B cell (primary cell): Measurements from ENCODE around the gene FCER2. TPM values are rescaled to one million over a fixed set of nuclear protein-coding genes. Genes with fewer than 3 reads are reported as not detected.
A peak's percentile ranks its signal among the peaks of the same experiment; 100 is the strongest.

Experiments
- ATAC-seq: fragments of 200-7000 bp; cut with Tn5 transposase; one replicate; pipeline ENCODE4 v1.10.0; 2021; ENCODE audit warnings: low read depth, mild to moderate bottlenecking, moderate number of reproducible peaks, moderate library complexity
- CTCF ChIA-PET: fragments of 350-600 bp; sonication (Branson Sonifier 250); formaldehyde crosslinking; loops from one replicate; lab custom pipeline; 2021; ENCODE audit warnings: antibody characterized with exemption, inconsistent platforms; lab: Charles Lee
- POLR2A ChIA-PET: fragments of 350-600 bp; sonication (Branson Sonifier 250); formaldehyde crosslinking; loops from one replicate; lab custom pipeline; 2021; ENCODE audit warnings: antibody characterized with exemption; lab: Charles Lee
- DNase-seq: peaks from one replicate; pipeline ENCODE4 v3.0.0; 2013
- H2AFZ ChIP-seq: 2 replicates; pipeline ENCODE4 v1.6.1; 2012; ENCODE audit warnings: mild to moderate bottlenecking, low read depth, low read length; ENCODE audit not compliant: insufficient read depth, poor library complexity, severe bottlenecking
- H3K27ac ChIP-seq, 2 donors: 1 replicate in 1 of 2; 2 replicates in 1 of 2; pipeline ENCODE4 v1.5.1; 2012 to 2013; ENCODE audit warnings: low read length in 2 of 2, mild to moderate bottlenecking in 2 of 2, moderate library complexity in 1 of 2
- H3K27me3 ChIP-seq, 4 experiments: fragments of 200-600 bp in 1 of 4; sonication (generic) in 1 of 4; replicated peaks in 1 of 4; 1 replicate in 2 of 4; 2 replicates in 2 of 4; pipeline versions ENCODE4 v1.6.1 to v1.7.0; 2013 to 2016; ENCODE audit warnings: low read length in 3 of 4, mild to moderate bottlenecking in 2 of 4, mixed read lengths in 1 of 4, moderate library complexity in 1 of 4; ENCODE audit not compliant: insufficient read depth in 4 of 4, control insufficient read depth in 3 of 4; ENCODE audit errors: control extremely low read depth in 1 of 4
- H3K36me3 ChIP-seq, 2 experiments: replicated peaks in 1 of 2; 1 replicate in 1 of 2; 2 replicates in 1 of 2; pipeline versions ENCODE4 v1.6.1 to v1.7.1; 2013; ENCODE audit warnings: low read length in 1 of 2; ENCODE audit not compliant: insufficient read depth in 2 of 2, control insufficient read depth in 1 of 2; ENCODE audit errors: control extremely low read depth in 1 of 2, extremely low read depth in 1 of 2
- H3K4me1 ChIP-seq, 2 donors: fragments of 200-600 bp in 1 of 2; sonication (generic) in 1 of 2; 1 replicate in 1 of 2; 2 replicates in 1 of 2; pipeline versions ENCODE4 v1.5.1 to v1.6.1; 2013 to 2017; ENCODE audit warnings: low read length in 2 of 2; ENCODE audit not compliant: control insufficient read depth in 2 of 2, insufficient read depth in 2 of 2
- H3K4me2 ChIP-seq: replicated peaks from 2 replicates; pipeline ENCODE3; 2012; ENCODE audit warnings: mild to moderate bottlenecking, low read depth, low read length; ENCODE audit not compliant: poor library complexity, severe bottlenecking
- H3K4me3 ChIP-seq, 5 experiments: fragments of 200-600 bp in 1 of 5; sonication (generic) in 1 of 5; 1 replicate in 3 of 5; 2 replicates in 2 of 5; pipeline versions ENCODE4 v1.5.1 to v1.7.0; 2011 to 2016; ENCODE audit warnings: low read length in 4 of 5, mild to moderate bottlenecking in 4 of 5, low read depth in 2 of 5, control low read depth in 1 of 5, moderate library complexity in 1 of 5; ENCODE audit not compliant: insufficient read depth in 1 of 5; ENCODE audit errors: control extremely low read depth in 1 of 5, extremely low read depth in 1 of 5
- H3K79me2 ChIP-seq: fragments of 200-600 bp; sonication (generic); one replicate; pipeline ENCODE4 v1.6.0; 2016; ENCODE audit warnings: low read length; ENCODE audit not compliant: control insufficient read depth, insufficient read depth
- H3K9ac ChIP-seq: fragments of 200-600 bp; sonication (generic); 2 replicates; pipeline ENCODE4 v1.6.1; 2017; ENCODE audit warnings: mild to moderate bottlenecking, low read length, moderate library complexity
- H3K9me3 ChIP-seq, 3 donors: one replicate each; pipeline versions ENCODE4 v1.6.1 to v1.7.1; 2013; ENCODE audit warnings: low read length in 2 of 3; ENCODE audit not compliant: control insufficient read depth in 2 of 3, insufficient read depth in 1 of 3; ENCODE audit errors: control extremely low read depth in 1 of 3
- H4K20me1 ChIP-seq: 2 replicates; pipeline ENCODE4 v1.6.0; 2012; ENCODE audit warnings: mild to moderate bottlenecking, low read length; ENCODE audit not compliant: insufficient read depth, control insufficient read depth, poor library complexity, severe bottlenecking
- H3K27ac Mint-ChIP-seq: one replicate; pipeline ENCODE4 v1.8.0; 2021; ENCODE audit warnings: mixed read lengths
- H3K27me3 Mint-ChIP-seq: one replicate; pipeline ENCODE4 v1.8.0; 2021; ENCODE audit warnings: mixed read lengths
- H3K4me1 Mint-ChIP-seq: one replicate; pipeline ENCODE4 v1.8.0; 2021; ENCODE audit warnings: mixed read lengths
- H3K4me3 Mint-ChIP-seq: one replicate; pipeline ENCODE4 v1.8.0; 2021; ENCODE audit warnings: mixed read lengths
- H3K9me3 Mint-ChIP-seq: one replicate; pipeline ENCODE4 v1.8.0; 2022; ENCODE audit warnings: mixed read lengths; ENCODE audit not compliant: insufficient read depth
- CTCF ChIP-seq: fragments of 200-600 bp; IDR thresholded peaks from one replicate; pipeline ENCODE4 v1.8.0; 2022; ENCODE audit warnings: antibody characterized with exemption, mild to moderate bottlenecking
- EZH2 ChIP-seq: IDR thresholded peaks from 2 replicates; pipeline ENCODE4 v1.6.1; 2012; ENCODE audit warnings: borderline replicate concordance, low read depth, mild to moderate bottlenecking, moderate library complexity, low read length; ENCODE audit not compliant: insufficient read depth, poor library complexity, severe bottlenecking
- WGBS: methylation state at CpG from one replicate; pipeline ENCODE4 v1.1.5; 2013; ENCODE audit warnings: missing lambda C conversion rate; ENCODE audit not compliant: insufficient coverage; 5-methylcytosine and 5-hydroxymethylcytosine counted together
- intact Hi-C: fragments of 100-400 bp; cut with micrococcal nuclease; formaldehyde crosslinking; loops from one replicate; pipeline ENCODE4 v1.10.0; 2022
- polyA plus RNA-seq: library from polyadenylated mRNA; depleted of rRNA; stranded (reverse); fragments of >200 nt; gene quantifications from 2 replicates; pipeline ENCODE4 v1.2.3, GENCODE V29; 2012
- total RNA-seq, 2 donors: library from RNA; stranded (reverse); fragments of 120-200 nt in 1 of 2; gene quantifications; 1 replicate in 1 of 2; 2 replicates in 1 of 2; pipeline versions ENCODE4 v1.2.3 to v1.2.4, GENCODE V29; 2013 to 2022

FCER2 gene
- total and polyA plus RNA-seq, 2 donors (not counting 1 experiment from before 2014, with no cell fraction given): 17.1 to 419 TPM

DNA sequence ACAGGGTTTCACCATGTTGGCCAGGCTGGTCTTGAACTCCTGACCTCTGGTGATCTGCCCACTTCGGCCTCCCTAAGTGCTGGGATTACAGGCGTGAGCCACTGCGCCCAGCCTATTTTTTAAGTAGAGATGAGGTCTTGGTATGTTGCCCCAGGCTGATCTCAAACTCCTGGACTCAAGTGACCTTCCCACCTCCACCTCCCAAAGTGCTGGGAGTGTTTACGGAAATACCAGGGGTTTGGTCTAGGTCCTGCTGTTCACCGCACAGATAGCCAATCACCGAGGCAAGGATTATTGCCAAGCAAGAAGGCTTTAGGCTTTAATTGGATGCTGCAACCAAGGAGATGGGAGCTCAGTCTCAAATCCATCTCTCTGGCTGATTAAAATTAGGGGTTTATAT is 18.4 kb upstream of the FCER2 start:
- TF ChIP-seq CTCF: no peak
- TF ChIP-seq EZH2: no peak
- H3K4me2 ChIP-seq: no peak overlapping the region
- no peak overlapping the region for H3K4me3 ChIP-seq
- POLR2A ChIA-PET: no interaction called here
- H3K4me1 ChIP-seq: peaks cover 34 to 53% of the 10 kb centered on the region in 2 donors
- WGBS: 97% methylated on average over 5 of the region's 6 CpGs
- no peak overlapping the region for H3K27ac ChIP-seq
- Mint-ChIP-seq H3K4me1 (peaks cover 51% of the 10 kb centered on the region), H3K9me3 (peaks cover 4% of the 10 kb centered on the region), H3K27ac (no peak overlapping the region), H3K4me3 (no peak overlapping the region), H3K27me3 (no peaks in the 10 kb centered on the region)
- no peaks in the 10 kb centered on the region for H3K79me2 ChIP-seq
- H3K36me3 ChIP-seq: no peaks in the 10 kb centered on the region
- no peaks in the 10 kb centered on the region for H4K20me1 ChIP-seq
- H2AFZ ChIP-seq: no peak overlapping the region
- no peak for DNase-seq
- H3K27me3 ChIP-seq: no peaks in the 10 kb centered on the region
- intact Hi-C loops: no loop called here
- H3K9ac ChIP-seq: no peak overlapping the region
- H3K9me3 ChIP-seq: peaks cover 2 to 16% (median 6%) of the 10 kb centered on the region in 3 donors
- CTCF ChIA-PET: interaction anchor here (0.8 to 1.8 kb wide), 3 partner anchors 26 to 39 kb away, joined by 3 to 6 read pairs (median 4); partner anchors contain the start of gene TRAPPC5
- ATAC-seq: no peak

DNA sequence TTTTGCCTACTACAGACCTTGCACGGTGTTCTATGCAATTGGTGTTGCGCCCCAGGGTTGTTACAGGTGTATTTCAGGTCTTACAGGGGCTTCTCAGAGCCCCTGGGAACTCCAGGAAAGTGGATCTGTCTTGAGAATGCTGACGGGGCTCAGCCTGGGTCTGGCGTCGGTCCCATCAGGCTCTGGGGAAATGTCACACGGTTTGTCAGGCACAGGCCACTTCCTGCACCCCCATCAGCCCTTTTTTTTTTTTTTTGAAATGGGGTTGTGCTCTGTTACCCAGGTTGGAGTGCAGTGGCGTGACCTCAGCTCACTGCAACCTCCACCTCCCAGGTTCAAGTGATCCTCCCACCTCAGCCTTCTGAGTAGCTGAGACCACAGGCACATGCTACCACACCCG is 16.7 kb upstream of the FCER2 start:
- H3K27me3 Mint-ChIP-seq: no peaks in the 10 kb centered on the region
- POLR2A ChIA-PET: interaction anchor here (0.7 to 1.7 kb wide), 3 partner anchors 13 to 35 kb away, joined by 4 to 5 read pairs (median 4); partner anchors contain the start of gene FCER2
- 21% methylated on average over 4 of the region's 8 CpGs for WGBS
- Histone ChIP-seq H3K27ac (peak overlapping the region; percentile 37 to 51), H3K4me1 (peaks cover 49 to 69% of the 10 kb centered on the region in 2 donors), H3K9ac (no peak overlapping the region), H3K4me3 (no peak overlapping the region), H3K4me2 (peak overlapping the region; percentile 70), H2AFZ (peak overlapping the region; percentile 32), H3K79me2 (no peaks in the 10 kb centered on the region), H3K9me3 (peaks cover 2 to 21% (median 6%) of the 10 kb centered on the region in 3 donors), H3K27me3 (no peaks in the 10 kb centered on the region), H4K20me1 (no peaks in the 10 kb centered on the region), H3K36me3 (no peaks in the 10 kb centered on the region)
- intact Hi-C loops: loop anchor here (1.0 to 5.0 kb wide), 3 partner anchors 13 to 36 kb away; partner anchors contain the start of gene TRAPPC5
- ATAC-seq (peak; percentile 78), DNase-seq (peak; percentile 83)
- H3K27ac Mint-ChIP-seq: peak overlapping the region; percentile 83
- TF ChIP-seq CTCF: no peak
- TF ChIP-seq EZH2: no peak
- H3K4me3 Mint-ChIP-seq: peak overlapping the region; percentile 62
- H3K9me3 Mint-ChIP-seq: peaks cover 4% of the 10 kb centered on the region
- CTCF ChIA-PET: interaction anchor here (0.6 to 2.6 kb wide), 3 partner anchors 38 to 364 kb away, joined by 3 to 8 read pairs (median 5); partner anchors contain the start of gene TRAPPC5
- H3K4me1 Mint-ChIP-seq: peaks cover 63% of the 10 kb centered on the region
